GM12873 (cell line): ENCODE data around the gene FAM240A.

Experiments
- TF ChIP-seq, protein P1 (sequence below): IDR thresholded peaks from 2 replicates; pipeline ENCODE4 v1.5.1; 2012; ENCODE audit warnings: low read depth, mild to moderate bottlenecking, moderate library complexity, low read length, control low read depth; ENCODE audit not compliant: insufficient read depth; ENCODE audit errors: missing control alignments

Gene FAM240A

DNA sequence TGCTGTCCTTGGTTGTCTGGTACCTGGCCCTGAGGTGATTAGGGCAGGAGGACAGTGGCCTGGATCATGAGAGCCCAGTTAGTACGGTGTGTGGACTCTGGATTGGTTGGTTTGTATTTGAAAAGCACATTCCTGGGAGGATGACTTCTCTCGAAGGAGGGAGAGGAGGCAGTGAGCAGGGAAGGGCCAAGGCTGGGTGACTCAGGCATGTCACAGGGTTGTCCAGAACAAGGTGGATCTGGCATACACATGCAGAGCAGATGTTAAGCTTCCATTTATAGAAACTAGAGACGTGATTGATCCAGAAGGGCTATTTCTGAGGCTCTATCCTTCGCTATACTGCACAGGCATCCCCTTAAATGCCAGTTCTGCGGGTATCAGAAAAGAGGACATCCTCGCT lies 34.4 kb downstream of the FAM240A start:
- TF ChIP-seq, protein P1, sequence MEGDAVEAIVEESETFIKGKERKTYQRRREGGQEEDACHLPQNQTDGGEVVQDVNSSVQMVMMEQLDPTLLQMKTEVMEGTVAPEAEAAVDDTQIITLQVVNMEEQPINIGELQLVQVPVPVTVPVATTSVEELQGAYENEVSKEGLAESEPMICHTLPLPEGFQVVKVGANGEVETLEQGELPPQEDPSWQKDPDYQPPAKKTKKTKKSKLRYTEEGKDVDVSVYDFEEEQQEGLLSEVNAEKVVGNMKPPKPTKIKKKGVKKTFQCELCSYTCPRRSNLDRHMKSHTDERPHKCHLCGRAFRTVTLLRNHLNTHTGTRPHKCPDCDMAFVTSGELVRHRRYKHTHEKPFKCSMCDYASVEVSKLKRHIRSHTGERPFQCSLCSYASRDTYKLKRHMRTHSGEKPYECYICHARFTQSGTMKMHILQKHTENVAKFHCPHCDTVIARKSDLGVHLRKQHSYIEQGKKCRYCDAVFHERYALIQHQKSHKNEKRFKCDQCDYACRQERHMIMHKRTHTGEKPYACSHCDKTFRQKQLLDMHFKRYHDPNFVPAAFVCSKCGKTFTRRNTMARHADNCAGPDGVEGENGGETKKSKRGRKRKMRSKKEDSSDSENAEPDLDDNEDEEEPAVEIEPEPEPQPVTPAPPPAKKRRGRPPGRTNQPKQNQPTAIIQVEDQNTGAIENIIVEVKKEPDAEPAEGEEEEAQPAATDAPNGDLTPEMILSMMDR = no peak

DNA sequence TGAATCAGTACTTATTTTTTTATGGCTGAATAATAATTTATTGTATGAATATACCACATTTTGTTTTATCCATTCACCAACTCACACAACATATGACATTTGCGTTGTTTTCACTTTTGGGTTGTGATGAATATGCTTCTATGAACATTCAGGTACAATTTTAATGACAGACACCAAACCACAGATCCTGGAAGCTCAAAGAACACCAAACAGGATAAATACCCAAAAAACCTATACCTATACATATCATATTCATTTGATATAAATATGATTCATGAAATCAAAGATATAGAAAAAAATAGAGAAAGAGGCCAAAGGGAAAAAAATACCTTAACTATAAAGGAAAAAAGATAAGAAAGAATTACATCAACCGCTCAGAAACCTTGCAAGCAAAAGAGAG lies 35.8 kb downstream of the FAM240A start:
- TF ChIP-seq, protein P1 = no peak

DNA sequence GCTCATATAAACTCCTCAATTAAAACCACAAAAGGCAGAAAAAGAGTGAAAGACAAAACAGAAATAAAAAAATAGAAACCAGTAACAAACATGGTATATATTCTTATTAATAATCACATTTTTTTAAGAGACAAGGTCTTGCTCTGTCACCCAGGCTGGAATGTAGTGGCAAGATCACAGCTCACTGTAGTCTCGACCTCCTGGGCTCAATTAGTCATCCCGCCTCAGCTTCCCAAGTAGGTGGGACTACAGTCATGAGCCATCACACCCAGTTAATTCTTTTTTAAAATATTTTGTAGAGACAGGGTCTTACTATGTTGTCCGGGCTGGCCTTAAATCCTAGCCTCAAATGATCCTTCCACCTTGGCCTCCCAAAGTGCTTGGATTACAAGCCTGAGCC lies 37.1 kb downstream of the FAM240A start:
- TF ChIP-seq, protein P1 = no peak

DNA sequence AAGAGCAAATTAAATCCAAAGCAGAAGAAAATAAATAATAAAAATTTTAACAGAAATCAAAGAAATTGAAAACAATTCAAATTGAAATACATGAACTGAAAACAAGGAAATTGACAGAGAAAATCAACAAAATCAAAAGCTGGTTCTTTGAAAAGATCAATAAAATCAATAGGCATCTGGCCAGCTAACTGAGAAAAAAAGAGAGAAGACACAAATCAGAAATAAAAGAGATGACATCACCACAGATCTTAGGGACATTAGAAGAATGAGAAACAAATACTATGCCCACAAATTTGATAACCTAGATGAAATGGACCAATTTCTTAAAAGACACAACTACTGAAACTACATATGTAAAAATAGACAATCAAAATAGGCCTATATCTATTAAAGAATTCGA lies 38.8 kb downstream of the FAM240A start:
- TF ChIP-seq, protein P1 = no peak

DNA sequence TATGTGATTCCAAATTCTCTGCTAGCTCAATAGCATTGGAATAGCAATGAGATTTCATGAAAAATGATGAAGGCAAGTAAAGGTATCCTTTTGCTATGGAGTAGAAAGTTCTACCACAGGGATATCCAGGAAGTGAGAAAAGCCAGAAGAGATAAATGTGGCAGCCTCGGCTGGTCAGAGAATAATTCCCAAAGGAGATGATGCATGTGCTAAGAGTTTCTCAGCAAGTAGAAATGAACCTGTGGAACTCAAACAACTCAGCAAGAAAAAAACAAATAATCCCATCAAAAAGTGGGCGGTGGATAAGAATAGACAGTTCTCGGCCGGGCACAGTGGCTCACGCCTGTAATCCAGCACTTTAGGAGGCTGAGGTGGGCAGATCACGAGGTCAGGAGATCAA lies 42.9 kb downstream of the FAM240A start:
- TF ChIP-seq, protein P1 = no peak

DNA sequence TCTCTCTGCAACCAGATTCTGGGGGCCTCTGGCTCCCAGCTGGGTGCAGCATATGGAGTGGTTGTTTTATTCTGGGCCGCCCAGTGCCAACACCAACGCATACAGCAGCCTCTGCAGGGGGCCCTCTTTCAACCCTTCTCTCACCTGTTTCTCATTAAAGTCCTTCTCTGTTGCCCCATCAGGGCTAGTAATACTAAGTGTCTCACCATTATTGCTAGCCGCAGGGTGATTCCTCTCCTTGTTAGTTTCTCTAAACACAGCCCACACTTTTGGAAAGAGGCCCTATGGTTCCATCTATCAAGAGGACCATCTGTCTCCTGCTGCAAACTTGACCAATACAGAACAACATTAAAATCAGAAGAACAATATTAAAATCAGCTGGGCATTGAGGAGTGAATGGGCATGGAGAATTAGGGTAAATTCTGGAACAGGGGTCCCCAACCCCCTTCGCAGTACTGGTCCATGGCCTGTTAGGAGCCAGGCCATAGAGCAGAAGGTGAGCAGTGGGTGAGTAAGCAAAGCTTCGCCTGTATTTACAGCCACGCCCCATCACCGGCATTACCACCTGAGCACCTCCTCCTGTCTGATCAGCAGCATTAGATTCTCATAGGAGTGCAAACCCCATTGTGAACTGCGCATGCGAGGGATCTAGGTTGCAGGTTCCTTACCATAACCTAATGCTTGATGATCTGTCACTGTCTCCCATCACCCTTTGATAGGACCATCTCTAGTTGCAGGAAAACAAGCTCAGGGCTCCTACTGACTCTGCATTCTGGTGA lies 44.6 kb downstream of the FAM240A start:
- TF ChIP-seq, protein P1 = no peak

DNA sequence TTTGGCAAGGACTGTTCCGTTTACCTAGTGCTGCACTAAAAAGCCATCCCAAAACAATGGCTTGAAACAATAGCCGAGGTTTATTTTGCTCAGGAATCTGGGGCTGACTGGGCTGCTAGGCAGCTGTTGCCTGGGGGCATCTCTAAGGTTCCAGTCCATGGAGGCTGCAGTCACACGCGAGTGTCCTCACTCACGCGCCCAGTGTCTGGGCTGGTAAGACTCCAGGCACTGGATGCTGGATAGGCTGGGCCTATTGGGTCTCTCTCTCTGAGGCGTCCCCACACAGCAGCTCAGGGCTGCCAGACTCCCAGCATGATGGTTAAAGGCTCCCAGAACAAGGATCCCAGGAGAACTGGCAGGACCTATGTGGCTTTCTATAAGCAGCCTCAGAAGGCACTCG lies 47.0 kb downstream of the FAM240A start:
- TF ChIP-seq, protein P1 = no peak

DNA sequence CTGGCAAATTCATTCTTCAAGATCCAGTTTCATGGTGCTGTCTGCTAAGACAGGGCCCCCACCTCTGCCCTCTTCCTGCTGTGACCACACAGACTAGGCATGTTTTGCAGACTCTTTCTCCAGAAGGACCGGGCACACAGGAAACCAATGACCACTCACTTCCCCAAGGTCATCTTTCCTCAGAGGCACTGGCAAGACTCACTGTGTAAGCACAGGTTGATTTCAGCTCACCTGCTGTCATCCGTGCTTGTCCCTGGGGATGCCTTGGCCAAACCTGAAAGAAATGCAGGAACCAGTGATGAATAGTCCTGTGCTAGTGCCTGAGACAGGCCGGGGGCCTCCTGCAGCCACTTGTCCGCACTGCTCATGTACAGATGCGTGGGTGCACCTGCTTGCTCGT lies 47.7 kb downstream of the FAM240A start:
- TF ChIP-seq, protein P1 = no peak
